ENCODE measurements around the gene NHLRC2. TPM values are rescaled to one million over a fixed set of nuclear protein-coding genes. Genes with fewer than 3 reads are reported as not detected.
"Not testable (repeated sequence)": the region's sequence is repeated elsewhere in the genome, so short reads cannot be mapped to it uniquely, and the experiment has no call there.

NHLRC2 gene
- polyA plus RNA-seq (ENCODE audit: insufficient read length in 10 of 10): 10 to 100 TPM in 9 of 10 donors, 1 to 10 TPM in 1; 9.3 to 18.7 (median 13.6) TPM
- long read RNA-seq, donor 1, full-length matches to known transcripts: 1 of 1 reads
- long read RNA-seq, donor 1, partial matches to known transcripts: 0 of 1 reads
- long read RNA-seq, donor 1, other reads (novel, unspliced or antisense): 0 of 1 reads
- long read RNA-seq, donor 2, full-length matches to known transcripts: 2 of 2 reads
- long read RNA-seq, donor 2, partial matches to known transcripts: 0 of 2 reads
- long read RNA-seq, donor 2, other reads (novel, unspliced or antisense): 0 of 2 reads
- long read RNA-seq, donor 3: 0 reads
- long read RNA-seq, donor 4, full-length matches to known transcripts: 2 of 2 reads
- long read RNA-seq, donor 4, partial matches to known transcripts: 0 of 2 reads
- long read RNA-seq, donor 4, other reads (novel, unspliced or antisense): 0 of 2 reads
- long read RNA-seq, donor 5, full-length matches to known transcripts: 2 of 2 reads
- long read RNA-seq, donor 5, partial matches to known transcripts: 0 of 2 reads
- long read RNA-seq, donor 5, other reads (novel, unspliced or antisense): 0 of 2 reads
- long read RNA-seq, donor 6: 0 reads
- long read RNA-seq, donor 7, full-length matches to known transcripts: 1 of 1 reads
- long read RNA-seq, donor 7, partial matches to known transcripts: 0 of 1 reads
- long read RNA-seq, donor 7, other reads (novel, unspliced or antisense): 0 of 1 reads
- long read RNA-seq, donor 8, full-length matches to known transcripts: 2 of 2 reads
- long read RNA-seq, donor 8, partial matches to known transcripts: 0 of 2 reads
- long read RNA-seq, donor 8, other reads (novel, unspliced or antisense): 0 of 2 reads
- long read RNA-seq, donor 9: 0 reads

GRCh38 chr10:113854013-113854760 is at the start of gene NHLRC2, which contains the start of gene DCLRE1A:
Gene NHLRC2, plus strand, starts transcription at chr10:113854661. Its CDS starts 212 bp downstream, at chr10:113854873.
Gene DCLRE1A, minus strand, starts transcription at chr10:113854082. Its CDS starts 900 bp downstream, at chr10:113853182.
- peak; percentile 79 to 94 (median 84) for DNase-seq

- DNase-seq: no peak
Measured at GRCh38 chr10:113806503-113806902, 48.0 kb upstream of the NHLRC2 start.

- DNase-seq: no peak
Measured at GRCh38 chr10:113808168-113808567, 46.3 kb upstream of the NHLRC2 start.

GRCh38 chr10:113814700-113815099 is 39.8 kb upstream of the NHLRC2 start:
- DNase-seq: not testable (repeated sequence)

GRCh38 chr10:113819989-113820388 is 34.5 kb upstream of the NHLRC2 start:
- DNase-seq: no peak

GRCh38 chr10:113820507-113820906 is 34.0 kb upstream of the NHLRC2 start:
- DNase-seq: no peak

- DNase-seq: not testable (repeated sequence)
Measured at GRCh38 chr10:113821306-113821705, 33.2 kb upstream of the NHLRC2 start.

GRCh38 chr10:113822174-113822573 is 32.3 kb upstream of the NHLRC2 start:
- DNase-seq: no peak

- DNase-seq: no peak
Measured at GRCh38 chr10:113823389-113823788, 31.1 kb upstream of the NHLRC2 start.

- no peak for DNase-seq
Measured at GRCh38 chr10:113825791-113826190, 28.7 kb upstream of the NHLRC2 start.

- not testable (repeated sequence) for DNase-seq
Measured at GRCh38 chr10:113828567-113828966, 25.9 kb upstream of the NHLRC2 start.

GRCh38 chr10:113842171-113842570 is 12.3 kb upstream of the NHLRC2 start:
- DNase-seq: no peak

GRCh38 chr10:113843972-113844485 is 10.4 kb upstream of the NHLRC2 start:
- no peak for DNase-seq

- no peak for DNase-seq
Measured at GRCh38 chr10:113846036-113846435, 8.4 kb upstream of the NHLRC2 start.

GRCh38 chr10:113849140-113849803 is 5.2 kb upstream of the NHLRC2 start:
- DNase-seq: no peak

GRCh38 chr10:113849946-113850345 is 4.5 kb upstream of the NHLRC2 start:
- no peak for DNase-seq

GRCh38 chr10:113853578-113854012 is 866 bp upstream of the NHLRC2 start:
- no peak for DNase-seq

- peak in 2 of 3 donors; percentile 41 to 58 for DNase-seq
Measured at GRCh38 chr10:113854761-113855588, 514 bp downstream of the NHLRC2 start.

- DNase-seq: peak in 1 of 3 donors; percentile 13
Measured at GRCh38 chr10:113856563-113856962, 2.1 kb downstream of the NHLRC2 start.

- DNase-seq: no peak
Measured at GRCh38 chr10:113857210-113857609, 2.7 kb downstream of the NHLRC2 start.
